Psoas muscle (tissue), 8 donors: ENCODE results near the gene GNB3. TPM values are rescaled to one million over a fixed set of nuclear protein-coding genes. Genes with fewer than 3 reads are reported as not detected.

ENCODE experiments used
- ATAC-seq, 4 donors: fragments of 200-7000 bp; cut with Tn5 transposase; one replicate each; pipeline ENCODE4 v1.9.1; 2020; ENCODE audit warnings: moderate library complexity in 3 of 4, mild to moderate bottlenecking in 2 of 4
- DNase-seq, 2 donors: peaks; one replicate each; pipeline ENCODE4 v3.0.0-alpha.2; 2020
- H3K27ac ChIP-seq: fragments of 200-600 bp; one replicate; pipeline ENCODE4 v1.8.0; 2022
- H3K27me3 ChIP-seq, 3 donors: fragments of 200-600 bp in 1 of 3; one replicate each; pipeline versions ENCODE4 v1.6.1 to v1.8.0; 2013 to 2022; ENCODE audit warnings: low read length in 2 of 3, mild to moderate bottlenecking in 2 of 3, moderate library complexity in 1 of 3; ENCODE audit not compliant: insufficient read depth in 3 of 3
- H3K36me3 ChIP-seq, 2 donors: fragments of 200-600 bp in 1 of 2; one replicate each; pipeline versions ENCODE4 v1.6.1 to v1.8.0; 2013 to 2022; ENCODE audit warnings: low read depth in 1 of 2, mild to moderate bottlenecking in 1 of 2, moderate library complexity in 1 of 2; ENCODE audit not compliant: insufficient read depth in 1 of 2
- H3K4me1 ChIP-seq: fragments of 200-600 bp; one replicate; pipeline ENCODE4 v1.8.0; 2022
- H3K4me3 ChIP-seq: fragments of 200-600 bp; one replicate; pipeline ENCODE4 v1.8.0; 2022; ENCODE audit warnings: mild to moderate bottlenecking
- H3K9me3 ChIP-seq: fragments of 200-600 bp; one replicate; pipeline ENCODE4 v1.8.0; 2022
- WGBS, 3 donors: extraction: QIAGEN DNeasy Blood & Tissue Kit; methylation state at CpG; one replicate each; pipeline versions ENCODE4 v1.1.6 to v1.1.7; 2013; 5-methylcytosine and 5-hydroxymethylcytosine counted together
- intact Hi-C, 2 donors: fragments of 100-400 bp; cut with DNase I; formaldehyde crosslinking; loops; one replicate each; pipeline versions ENCODE4 v1.11.0 to v1.14.2; 2022
- polyA plus RNA-seq, 3 donors: library from polyadenylated mRNA; stranded (reverse); fragments of 200-250 nt; gene quantifications; one replicate each; pipeline ENCODE4 v1.2.3, GENCODE V29; 2013
- total RNA-seq, 4 donors: library from RNA; stranded (reverse); fragmentation: NEBNext Ultra II Directional in 2 of 4; extraction: Animal tissue kit (Norgen Biotek cat#: 25700) in 2 of 4; gene quantifications; one replicate each; pipeline versions ENCODE4 v1.2.1 to v1.2.4, GENCODE V29; 2021 to 2023
- TF ChIP-seq, protein P1 (sequence below): fragments of 200-600 bp; IDR thresholded peaks from one replicate; pipeline ENCODE4 v1.8.0; 2022; ENCODE audit warnings: antibody characterized with exemption
- donor health status: healthy with polysubstance abuse.
- donor health status: DM: no; HTN: no; CAD: no; lungs with moderate emphysema.
- donor health status: Bipolar disorder and iron deficiency.
- donor health status: healthy.
- donor health status: DM: yes; HTN: yes; CAD: no.
- donor health status: DM: no; HTN: no; CAD: no.
- donor health status: DM: no; HTN: no; CAD: no.
- donor health status: DM: yes; HTN: yes; CAD: no.

GNB3 gene
- total and polyA plus RNA-seq, 7 donors: 0.13 to 0.69 (median 0.30) TPM

GRCh38 chr12:6851153-6851920 is 10.6 kb downstream of the GNB3 start, which contains the start of gene CDCA3:
Gene CDCA3 (minus strand): TSS chr12:6851286. CDS start chr12:6850952, 334 bp downstream.
- peak; percentile 77 to 84 (median 80) for ATAC-seq
- TF ChIP-seq, protein P1, sequence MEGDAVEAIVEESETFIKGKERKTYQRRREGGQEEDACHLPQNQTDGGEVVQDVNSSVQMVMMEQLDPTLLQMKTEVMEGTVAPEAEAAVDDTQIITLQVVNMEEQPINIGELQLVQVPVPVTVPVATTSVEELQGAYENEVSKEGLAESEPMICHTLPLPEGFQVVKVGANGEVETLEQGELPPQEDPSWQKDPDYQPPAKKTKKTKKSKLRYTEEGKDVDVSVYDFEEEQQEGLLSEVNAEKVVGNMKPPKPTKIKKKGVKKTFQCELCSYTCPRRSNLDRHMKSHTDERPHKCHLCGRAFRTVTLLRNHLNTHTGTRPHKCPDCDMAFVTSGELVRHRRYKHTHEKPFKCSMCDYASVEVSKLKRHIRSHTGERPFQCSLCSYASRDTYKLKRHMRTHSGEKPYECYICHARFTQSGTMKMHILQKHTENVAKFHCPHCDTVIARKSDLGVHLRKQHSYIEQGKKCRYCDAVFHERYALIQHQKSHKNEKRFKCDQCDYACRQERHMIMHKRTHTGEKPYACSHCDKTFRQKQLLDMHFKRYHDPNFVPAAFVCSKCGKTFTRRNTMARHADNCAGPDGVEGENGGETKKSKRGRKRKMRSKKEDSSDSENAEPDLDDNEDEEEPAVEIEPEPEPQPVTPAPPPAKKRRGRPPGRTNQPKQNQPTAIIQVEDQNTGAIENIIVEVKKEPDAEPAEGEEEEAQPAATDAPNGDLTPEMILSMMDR: no peak
- no peaks in the 10 kb centered on the region for H3K27me3 ChIP-seq
- DNase-seq: peak; percentile 93 to 96
- intact Hi-C loops: no loop called here
- H3K9me3 ChIP-seq: no peaks in the 10 kb centered on the region
- peak within 1 kb of the TSS; percentile 98 for H3K27ac ChIP-seq
- peak within 1 kb of the TSS; percentile 85 for H3K4me3 ChIP-seq
- 0% methylated on average over 37 of the region's 37 CpGs for WGBS, 3 donors
- H3K36me3 ChIP-seq: peaks cover 0 to 19% of the 10 kb centered on the region in 2 donors
- H3K4me1 ChIP-seq: peaks cover 14% of the 10 kb centered on the region

- DNase-seq (peak; percentile 99 to 100), ATAC-seq (peak; percentile 89 to 91 (median 90))
- TF ChIP-seq, protein P1: no peak
- intact Hi-C loops: no loop called here
- no peaks in the 10 kb centered on the region for H3K9me3 ChIP-seq
- peaks cover 14% of the 10 kb centered on the region for H3K4me1 ChIP-seq
- H3K36me3 ChIP-seq: peaks cover 0 to 26% of the 10 kb centered on the region in 2 donors
- no peaks in the 10 kb centered on the region for H3K27me3 ChIP-seq
- 0 to 1% (median 0%) methylated on average over 65 of the region's 65 CpGs for WGBS, 3 donors
- peak within 1 kb of the TSS; percentile 98 for H3K27ac ChIP-seq
- H3K4me3 ChIP-seq: peak within 1 kb of the TSS; percentile 85
Measured at GRCh38 chr12:6851921-6852650, 11.4 kb downstream of the GNB3 start, which contains the start of gene USP5. Gene USP5 (plus strand): TSS chr12:6852150. CDS start chr12:6852180, 30 bp downstream.

DNA sequence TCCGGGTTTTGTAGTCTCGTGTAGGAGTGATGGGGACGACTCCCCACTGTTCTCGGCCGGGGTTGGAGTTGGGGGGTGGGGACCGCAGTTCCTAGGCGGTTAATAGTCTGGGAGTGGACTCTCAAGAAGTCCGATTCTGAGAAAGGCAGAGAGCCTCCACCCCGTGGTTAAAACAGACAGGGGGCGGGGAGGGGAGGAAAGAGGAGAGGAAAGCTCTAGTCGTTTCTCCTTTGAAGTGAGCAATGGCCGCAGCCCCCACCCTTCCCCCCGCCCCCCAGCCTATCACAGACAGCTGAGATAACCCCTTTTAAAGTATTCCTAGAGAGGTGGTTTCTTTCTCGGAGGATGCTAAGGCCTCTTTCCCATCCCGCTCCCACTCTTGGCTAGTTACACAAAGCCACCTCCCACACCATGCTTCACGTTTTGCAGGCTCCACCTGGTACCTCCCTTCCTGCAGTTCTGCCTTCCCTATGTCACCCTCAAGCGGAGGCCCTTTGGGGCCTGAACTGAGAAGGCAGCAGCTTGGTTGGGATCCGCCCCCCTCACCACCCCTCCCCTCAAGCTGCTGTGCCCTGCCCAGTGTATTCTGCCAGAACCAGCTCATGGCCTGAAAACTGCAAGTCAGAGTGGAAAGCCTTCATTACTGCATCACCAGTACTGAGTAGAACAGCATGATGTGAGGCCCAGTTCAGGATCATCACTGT is 12.1 kb downstream of the GNB3 start:
- WGBS, 3 donors: 2 to 5% (median 3%) methylated on average over 13 to 18 of the region's 18 CpGs
- peaks cover 0 to 34% of the 10 kb centered on the region in 2 donors for H3K36me3 ChIP-seq
- TF ChIP-seq, protein P1: no peak
- H3K4me1 ChIP-seq: peaks cover 14% of the 10 kb centered on the region
- peak in 1 of 2 donors; percentile 70 for DNase-seq
- no peak for ATAC-seq
- no peaks in the 10 kb centered on the region for H3K27me3 ChIP-seq
- H3K9me3 ChIP-seq: no peaks in the 10 kb centered on the region
- H3K27ac ChIP-seq: peak overlapping the region; percentile 98
- H3K4me3 ChIP-seq: peak overlapping the region; percentile 85
- intact Hi-C loops: no loop called here

GRCh38 chr12:6853626-6854025 is 12.9 kb downstream of the GNB3 start:
- peak overlapping the region; percentile 98 for H3K27ac ChIP-seq

More at GRCh38 chr12:6853626-6854025, 12.9 kb downstream of the GNB3 start:
- TF ChIP-seq, protein P1: no peak
- H3K4me1 ChIP-seq: peaks cover 14% of the 10 kb centered on the region
- 38 to 77% (median 56%) methylated on average over 1 of the region's 1 CpG for WGBS, 3 donors
- peaks cover 7 to 42% of the 10 kb centered on the region in 2 donors for H3K36me3 ChIP-seq
- no peaks in the 10 kb centered on the region for H3K9me3 ChIP-seq
- ATAC-seq: no peak
- intact Hi-C loops: no loop called here
- H3K4me3 ChIP-seq: peak overlapping the region; percentile 85
- H3K27me3 ChIP-seq: no peaks in the 10 kb centered on the region
- DNase-seq: no peak
